Hippocampal formation (tissue), 2 donors: ENCODE results near the gene RGL1.
A peak's percentile ranks its signal among the peaks of the same experiment; 100 is the strongest.

Source experiments
- DNase-seq, 2 donors: peaks; one replicate each; lab custom pipeline; 2025; lab: John Stamatoyannopoulos, UW

The RGL1 gene

GRCh38 chr1:183821889-183822611 lies 17.1 kb downstream of the RGL1 start:
- peak in 1 of 2 donors; percentile 48 for DNase-seq

- no peak for DNase-seq
These were observed 19.4 kb downstream of the RGL1 start for GRCh38 chr1:183824291-183824690.

- peak in 1 of 2 donors; percentile 78 for DNase-seq
These were observed 22.9 kb downstream of the RGL1 start for GRCh38 chr1:183827801-183828200.

- DNase-seq: peak in 1 of 2 donors; percentile 85
These were observed 25.5 kb downstream of the RGL1 start for GRCh38 chr1:183830389-183830788.

- DNase-seq: no peak
These were observed 26.4 kb downstream of the RGL1 start for GRCh38 chr1:183831311-183831710.

GRCh38 chr1:183832459-183832858 lies 27.5 kb downstream of the RGL1 start:
- no peak for DNase-seq

- DNase-seq: no peak
These were observed 29.6 kb downstream of the RGL1 start for GRCh38 chr1:183834568-183834967.

GRCh38 chr1:183836598-183836997 lies 31.7 kb downstream of the RGL1 start:
- DNase-seq: no peak

- no peak for DNase-seq
These were observed 32.1 kb downstream of the RGL1 start for GRCh38 chr1:183837062-183837461.

GRCh38 chr1:183838221-183838620 lies 33.3 kb downstream of the RGL1 start:
- DNase-seq: no peak

- no peak for DNase-seq
These were observed 35.2 kb downstream of the RGL1 start for GRCh38 chr1:183840140-183840539.

GRCh38 chr1:183841550-183841949 lies 36.6 kb downstream of the RGL1 start:
- DNase-seq: no peak

GRCh38 chr1:183841950-183842794 lies 37.3 kb downstream of the RGL1 start:
- DNase-seq: no peak

GRCh38 chr1:183842795-183843144 lies 37.9 kb downstream of the RGL1 start:
- DNase-seq: no peak

- DNase-seq: no peak
These were observed 39.9 kb downstream of the RGL1 start for GRCh38 chr1:183844806-183845205.

GRCh38 chr1:183845681-183846080 lies 40.8 kb downstream of the RGL1 start:
- DNase-seq: no peak

- no peak for DNase-seq
These were observed 42.7 kb downstream of the RGL1 start for GRCh38 chr1:183847641-183848040.

GRCh38 chr1:183850852-183851251 lies 45.9 kb downstream of the RGL1 start:
- no peak for DNase-seq

GRCh38 chr1:183859119-183859518 lies 54.2 kb downstream of the RGL1 start:
- DNase-seq: no peak

- DNase-seq: no peak
These were observed 54.9 kb downstream of the RGL1 start for GRCh38 chr1:183859831-183860230.

GRCh38 chr1:183862967-183863366 lies 58.0 kb downstream of the RGL1 start:
- no peak for DNase-seq

GRCh38 chr1:183863852-183864251 lies 58.9 kb downstream of the RGL1 start:
- no peak for DNase-seq

- DNase-seq: no peak
These were observed 59.7 kb downstream of the RGL1 start for GRCh38 chr1:183864611-183865010.
